Jurkat, Clone E6-1 (cell line): ENCODE results near the gene NSD2.
A peak's percentile ranks its signal among the peaks of the same experiment; 100 is the strongest.

ENCODE experiments used
- DNase-seq: peaks from one replicate; pipeline ENCODE4 v3.0.0-alpha.2; 2011; ENCODE audit warnings: low read depth, low spot score
- H3K4me3 ChIP-seq: 2 replicates; pipeline ENCODE4 v1.5.1; 2011; ENCODE audit warnings: mild to moderate bottlenecking, low read length, control low read depth, moderate library complexity

NSD2 gene

GRCh38 chr4:1959104-1959384 lies 87.9 kb downstream of the NSD2 start:
- no peak for DNase-seq
- H3K4me3 ChIP-seq, result no peak overlapping the region

GRCh38 chr4:1960170-1960825 lies 89.1 kb downstream of the NSD2 start:
- H3K4me3 ChIP-seq, result no peak overlapping the region
- DNase-seq, result peak; percentile 42

- DNase-seq, result no peak
- no peak overlapping the region for H3K4me3 ChIP-seq
Measured at GRCh38 chr4:1961038-1961437, 89.8 kb downstream of the NSD2 start.

GRCh38 chr4:1961563-1961962 lies 90.4 kb downstream of the NSD2 start:
- no peak overlapping the region for H3K4me3 ChIP-seq
- DNase-seq, result no peak

- no peak for DNase-seq
- no peak overlapping the region for H3K4me3 ChIP-seq
Measured at GRCh38 chr4:1962980-1963379, 91.8 kb downstream of the NSD2 start.

- H3K4me3 ChIP-seq, result no peak overlapping the region
Measured at GRCh38 chr4:1964443-1964842, 93.2 kb downstream of the NSD2 start.

GRCh38 chr4:1964971-1965370 lies 93.8 kb downstream of the NSD2 start:
- DNase-seq, result no peak
- no peak overlapping the region for H3K4me3 ChIP-seq

More at GRCh38 chr4:1964443-1964842, 93.2 kb downstream of the NSD2 start:
- no peak for DNase-seq

GRCh38 chr4:1967512-1968149 lies 96.4 kb downstream of the NSD2 start:
- no peak overlapping the region for H3K4me3 ChIP-seq
- DNase-seq, result peak; percentile 14

GRCh38 chr4:1968686-1969295 lies 97.6 kb downstream of the NSD2 start:
- H3K4me3 ChIP-seq, result no peak overlapping the region
- DNase-seq, result no peak

GRCh38 chr4:1969928-1970723 lies 98.9 kb downstream of the NSD2 start:
- no peak overlapping the region for H3K4me3 ChIP-seq
- no peak for DNase-seq

- DNase-seq, result no peak
- H3K4me3 ChIP-seq, result no peak overlapping the region
Measured at GRCh38 chr4:1970926-1971325, 99.7 kb downstream of the NSD2 start.

- DNase-seq, result no peak
- no peak overlapping the region for H3K4me3 ChIP-seq
Measured at GRCh38 chr4:1971456-1972200, 100.4 kb downstream of the NSD2 start.

GRCh38 chr4:1972414-1972813 lies 101.2 kb downstream of the NSD2 start:
- no peak for DNase-seq
- H3K4me3 ChIP-seq, result no peak overlapping the region

- DNase-seq, result no peak
- H3K4me3 ChIP-seq, result no peak overlapping the region
Measured at GRCh38 chr4:1973218-1973617, 102.0 kb downstream of the NSD2 start.

GRCh38 chr4:1973661-1974060 lies 102.5 kb downstream of the NSD2 start:
- no peak for DNase-seq
- no peak overlapping the region for H3K4me3 ChIP-seq

- no peak for DNase-seq
- H3K4me3 ChIP-seq, result no peak overlapping the region
Measured at GRCh38 chr4:1974840-1975239, 103.6 kb downstream of the NSD2 start.

- DNase-seq, result no peak
Measured at GRCh38 chr4:1975391-1975801, 104.2 kb downstream of the NSD2 start.

GRCh38 chr4:1975880-1976279 lies 104.7 kb downstream of the NSD2 start:
- H3K4me3 ChIP-seq, result no peak overlapping the region
- no peak for DNase-seq

More at GRCh38 chr4:1975391-1975801, 104.2 kb downstream of the NSD2 start:
- H3K4me3 ChIP-seq, result no peak overlapping the region
